GM12878 (cell line): ENCODE results near the gene MAPRE3. TPM values are rescaled to one million over a fixed set of nuclear protein-coding genes. Genes with fewer than 3 reads are reported as not detected.

Experiments used
- ATAC-seq: fragments of 200-7000 bp; cut with Tn5 transposase; 3 replicates; pipeline ENCODE4 v1.9.1; 2020; ENCODE audit warnings: mild to moderate bottlenecking, moderate library complexity
- BruUV-seq: library from RNA; stranded (reverse); fragments of 400-500 nt; replicated peaks from 2 replicates; lab custom pipeline; 2021; lab: Mats Ljungman, UMichigan
- CTCF ChIA-PET: fragments of 300-600 bp; sonication (Branson Sonifier 250); formaldehyde crosslinking; extraction: SDS; loops from one replicate; lab custom pipeline; 2021; ENCODE audit warnings: inconsistent platforms; lab: Yijun Ruan, JAX
- POLR2A ChIA-PET: fragments of 350-600 bp; formaldehyde crosslinking; extraction: SDS; loops from one replicate; lab custom pipeline; 2021; ENCODE audit warnings: inconsistent platforms; lab: Charles Lee
- RAD21 ChIA-PET: fragments of 300-600 bp; sonication (Branson Sonifier 250); formaldehyde crosslinking; loops from one replicate; lab custom pipeline; 2023; ENCODE audit warnings: antibody characterized with exemption; ENCODE audit not compliant: unreplicated experiment; lab: Charles Lee
- SMC1A ChIA-PET: fragments of 300-600 bp; sonication (Branson Sonifier 250); formaldehyde crosslinking; loops from one replicate; lab custom pipeline; 2023; ENCODE audit not compliant: unreplicated experiment, uncharacterized antibody; lab: Charles Lee
- DNase-seq: peaks from one replicate; pipeline ENCODE4 v3.0.0-alpha.2; 2011; ENCODE audit warnings: low read depth, low spot score
- FAIRE-seq: peaks from 3 replicates; lab custom pipeline; 2011; peaks lifted over from hg19 to GRCh38; lab: Jason Lieb, UNC
- H2AFZ ChIP-seq: 2 replicates; pipeline ENCODE4 v1.6.0; 2011; ENCODE audit warnings: low read depth, low read length, control low read depth; ENCODE audit not compliant: control insufficient read depth
- H3K27ac ChIP-seq: 2 replicates; pipeline ENCODE4 v1.5.1; 2011; ENCODE audit warnings: control low read depth; ENCODE audit not compliant: control insufficient read depth, insufficient read depth
- H3K27me3 ChIP-seq, 2 experiments: replicated peaks in 1 of 2; 2 replicates each; pipeline versions ENCODE4 v1.6.0 to v1.6.1; 2011; ENCODE audit warnings: low read length in 1 of 2; ENCODE audit not compliant: control insufficient read depth in 2 of 2, insufficient read depth in 2 of 2
- H3K36me3 ChIP-seq, 2 experiments: 2 replicates each; pipeline ENCODE4 v1.5.1; 2011; ENCODE audit warnings: low read length in 1 of 2; ENCODE audit not compliant: control insufficient read depth in 2 of 2, insufficient read depth in 2 of 2
- H3K4me1 ChIP-seq: 2 replicates; pipeline ENCODE4 v1.6.1; 2011; ENCODE audit warnings: mild to moderate bottlenecking, low read length, moderate library complexity, mixed read lengths; ENCODE audit not compliant: control insufficient read depth, insufficient read depth
- H3K4me2 ChIP-seq: 2 replicates; pipeline ENCODE4 v1.6.0; 2011; ENCODE audit warnings: control low read depth; ENCODE audit not compliant: control insufficient read depth, insufficient read depth
- H3K4me3 ChIP-seq: fragments of 200-600 bp; sonication (generic); 2 replicates; pipeline ENCODE4 v1.5.1; 2016
- H3K79me2 ChIP-seq: 2 replicates; pipeline ENCODE4 v1.6.0; 2011; ENCODE audit warnings: low read length; ENCODE audit not compliant: control insufficient read depth, insufficient read depth
- H3K9ac ChIP-seq: 2 replicates; pipeline ENCODE4 v1.8.0; 2011; ENCODE audit warnings: low read length, control low read depth, mixed read lengths; ENCODE audit not compliant: control insufficient read depth, insufficient read depth
- H3K9me3 ChIP-seq: replicated peaks from 3 replicates; pipeline ENCODE4 v1.5.1; 2011; ENCODE audit warnings: mild to moderate bottlenecking, low read length; ENCODE audit not compliant: control insufficient read depth, insufficient read depth
- H4K20me1 ChIP-seq: 2 replicates; pipeline ENCODE4 v1.6.0; 2011; ENCODE audit not compliant: control insufficient read depth, insufficient read depth
- ATF7 ChIP-seq: fragments of 450-650 bp; IDR thresholded peaks from 2 replicates; pipeline ENCODE4 v1.6.1; 2016; ENCODE audit warnings: low read depth, mild to moderate bottlenecking
- CBX3 ChIP-seq: fragments of 200-600 bp; sonication (generic); IDR thresholded peaks from 2 replicates; pipeline ENCODE4 v1.6.1; 2016; ENCODE audit warnings: low read depth, borderline replicate concordance
- HCFC1 ChIP-seq: fragments of 150-350 bp; IDR thresholded peaks from 2 replicates; pipeline ENCODE4 v1.6.1; 2014; ENCODE audit warnings: low read length
- NR2C2 ChIP-seq: IDR thresholded peaks from 2 replicates; pipeline ENCODE4 v1.6.1; 2011; ENCODE audit warnings: borderline replicate concordance, low read depth; ENCODE audit not compliant: control insufficient read depth, insufficient read length
- RAD21 ChIP-seq: IDR thresholded peaks from 2 replicates; pipeline ENCODE4 v1.6.1; 2011; ENCODE audit warnings: mild to moderate bottlenecking, low read depth, low read length, moderate library complexity; ENCODE audit not compliant: insufficient read depth
- RELA ChIP-seq: fragments of 450-650 bp; IDR thresholded peaks from 2 replicates; pipeline ENCODE4 v1.8.0; 2014; ENCODE audit warnings: borderline replicate concordance; ENCODE audit not compliant: partially characterized antibody
- SP1 ChIP-seq: IDR thresholded peaks from one replicate; pipeline ENCODE4 v1.6.1; 2011; ENCODE audit warnings: low read depth, low read length
- SRF ChIP-seq, 2 experiments: IDR thresholded peaks; 2 replicates each; pipeline ENCODE4 v1.6.1; 2011; ENCODE audit warnings: low read depth in 2 of 2, low read length in 2 of 2, mild to moderate bottlenecking in 1 of 2, moderate library complexity in 1 of 2
- WGBS: methylation state at CpG from one replicate; pipeline ENCODE4 v1.1.6; 2016; ENCODE audit warnings: low lambda C conversion rate; ENCODE audit not compliant: insufficient replicate concordance, insufficient coverage; ENCODE audit errors: missing lambda C conversion rate; 5-methylcytosine and 5-hydroxymethylcytosine counted together
- in situ Hi-C: fragments of 300-500 bp; cut with MboI; formaldehyde crosslinking; loops from 9 replicates; pipeline ENCODE4 v1.14.3; 2018; ENCODE audit warnings: mixed read lengths
- intact Hi-C: fragments of 100-400 bp; cut with micrococcal nuclease; formaldehyde crosslinking; loops from one replicate; pipeline ENCODE4 v1.14.2; 2022; ENCODE audit not compliant: unreplicated experiment
- polyA plus RNA-seq, 11 experiments: library from polyadenylated mRNA; depleted of rRNA in 4 of 11; unstranded in 6 of 11; stranded (reverse) in 5 of 11; fragments of >200 nt; fragmentation: Nextera tagmentation in 4 of 11; fragmentation: Illumina TruSeq in 1 of 11; extraction: Ambion mirVana in 4 of 11; extraction: Trizol in 1 of 11; gene quantifications; 1 replicate in 1 of 11; 2 replicates in 10 of 11; pipeline versions ENCODE4 v1.2.1 to v1.2.3, GENCODE V29; 2011 to 2016; ENCODE audit warnings: inconsistent platforms in 2 of 11, missing spikeins in 2 of 11, low read depth in 1 of 11
- total RNA-seq, 4 experiments: library from RNA; depleted of rRNA in 3 of 4; stranded (reverse); fragments of >200 nt in 3 of 4; fragmentation: Illumina TruSeq in 1 of 4; extraction: Trizol in 1 of 4; gene quantifications; 2 replicates each; pipeline versions ENCODE4 v1.2.1 to v1.2.3, GENCODE V29; 2013 to 2021

MAPRE3 gene
- total and polyA plus RNA-seq, 10 of the 15 experiments (the other 5 are each of a cell fraction or from before 2014, with no cell fraction given) = 0.03 to 1.3 (median 0.73) TPM; not detected in 1

- BruUV-seq = no TSS peak
These were observed 3.9 kb downstream of the MAPRE3 start for GRCh38 chr2:26974352-26974751.

DNA sequence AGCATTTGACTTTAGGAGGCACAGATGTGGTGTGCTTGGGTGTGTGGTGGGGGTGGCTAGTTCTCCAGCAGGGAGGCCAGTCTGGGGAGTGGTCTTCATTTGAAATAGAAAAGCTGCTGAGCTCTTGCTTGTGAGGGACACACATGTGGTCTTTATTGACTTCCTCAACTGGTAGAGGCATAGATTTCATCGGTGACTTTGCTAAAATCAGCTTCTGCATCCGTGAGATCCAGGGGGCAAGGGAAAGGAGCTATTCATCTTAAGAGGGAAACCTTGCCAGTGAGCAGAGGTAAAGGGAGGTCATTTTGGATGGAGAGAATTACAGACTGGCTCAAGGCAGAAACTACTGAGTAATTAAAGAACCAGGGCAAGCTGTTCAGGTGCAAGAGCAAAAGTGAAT lies 4.7 kb downstream of the MAPRE3 start:
- Histone ChIP-seq H3K4me3 (no peak overlapping the region), H3K9me3 (no peaks in the 10 kb centered on the region), H3K27me3 (peaks cover 0 to 4% of the 10 kb centered on the region in 2 experiments), H3K4me2 (no peak overlapping the region), H3K27ac (no peak overlapping the region), H4K20me1 (no peaks in the 10 kb centered on the region), H3K4me1 (no peaks in the 10 kb centered on the region), H2AFZ (no peak overlapping the region), H3K36me3 (no peaks in the 10 kb centered on the region), H3K79me2 (no peaks in the 10 kb centered on the region), H3K9ac (no peak overlapping the region)
- ATAC-seq (no peak), FAIRE-seq (no peak), DNase-seq (no peak)
- ChIA-PET SMC1A (interaction anchor here (1.4 to 1.9 kb wide), 3 partner anchors 11 to 42 kb away, joined by 5 to 7 read pairs (median 6); no protein-coding TSS in a partner anchor), CTCF (interaction anchor here (1.2 to 1.4 kb wide), 2 partner anchors 13 to 16 kb away, joined by 3 to 4 read pairs; no protein-coding TSS in a partner anchor), POLR2A (no interaction called here), RAD21 (interaction anchor here (1.7 kb wide), 1 partner anchor 13 kb away, joined by 6 read pairs; no protein-coding TSS in a partner anchor)
- WGBS = 18% methylated on average over 2 of the region's 2 CpGs
- in situ Hi-C loops (no loop called here), intact Hi-C loops (no loop called here)
- no peak for TF ChIP-seq RAD21
- BruUV-seq = no TSS peak

More at GRCh38 chr2:26974352-26974751, 3.9 kb downstream of the MAPRE3 start:
- ChIA-PET RAD21 (no interaction called here), SMC1A (interaction anchor here (1.4 kb wide), 1 partner anchor 10 kb away, joined by 5 read pairs; no protein-coding TSS in a partner anchor), CTCF (interaction anchor here (1.2 to 1.4 kb wide), 2 partner anchors 13 to 15 kb away, joined by 3 to 4 read pairs; no protein-coding TSS in a partner anchor), POLR2A (no interaction called here)
- Histone ChIP-seq H3K4me1 (no peaks in the 10 kb centered on the region), H3K79me2 (no peaks in the 10 kb centered on the region), H3K4me3 (no peak overlapping the region), H3K36me3 (no peaks in the 10 kb centered on the region), H3K4me2 (no peak overlapping the region), H3K27ac (no peak overlapping the region), H3K9me3 (no peaks in the 10 kb centered on the region), H3K9ac (no peak overlapping the region), H2AFZ (no peak overlapping the region), H4K20me1 (no peaks in the 10 kb centered on the region), H3K27me3 (peaks cover 0 to 4% of the 10 kb centered on the region in 2 experiments)
- TF ChIP-seq NR2C2 (no peak), HCFC1 (no peak), CBX3 (no peak), ATF7 (no peak), RELA (no peak), SRF (IDR thresholded peaks at IDR 0.05; ENCODE audit: low read depth in 2 of 2, low read length in 2 of 2) (no peak), SP1 (no peak)
- in situ Hi-C loops (no loop called here), intact Hi-C loops (no loop called here)
- FAIRE-seq (no peak), ATAC-seq (no peak), DNase-seq (no peak)
- 75% methylated on average over 5 of the region's 5 CpGs for WGBS
